Loucy (cell line): ENCODE measurements around the gene PDYN.

Experiments used
- H2AFZ ChIP-seq: fragments of 200-600 bp; sonication (generic); 2 replicates; pipeline ENCODE4 v1.6.0; 2016; ENCODE audit warnings: antibody characterized with exemption, mild to moderate bottlenecking, low read length, moderate library complexity
- H3F3A ChIP-seq: fragments of 200-600 bp; 2 replicates; pipeline ENCODE4 v1.6.0; 2016; ENCODE audit warnings: antibody characterized with exemption, low read depth, mild to moderate bottlenecking
- H3K27me3 ChIP-seq: fragments of 200-600 bp; sonication (generic); 2 replicates; pipeline ENCODE4 v1.6.1; 2014; ENCODE audit warnings: low read length, mild to moderate bottlenecking; ENCODE audit not compliant: insufficient read depth, poor library complexity, severe bottlenecking
- H3K36me3 ChIP-seq: fragments of 200-600 bp; sonication (generic); 2 replicates; pipeline ENCODE4 v1.6.1; 2016; ENCODE audit warnings: low read length; ENCODE audit not compliant: insufficient read depth
- H3K4me1 ChIP-seq: fragments of 200-600 bp; sonication (generic); 2 replicates; pipeline ENCODE4 v1.5.1; 2014; ENCODE audit warnings: low read length, mild to moderate bottlenecking; ENCODE audit not compliant: insufficient read depth, poor library complexity, severe bottlenecking
- H3K4me2 ChIP-seq: fragments of 200-600 bp; sonication (generic); 2 replicates; pipeline ENCODE4 v1.6.0; 2014; ENCODE audit warnings: antibody characterized with exemption, low read length, low read depth, mild to moderate bottlenecking; ENCODE audit not compliant: poor library complexity, severe bottlenecking
- H3K4me3 ChIP-seq: fragments of 200-600 bp; sonication (generic); 2 replicates; pipeline ENCODE4 v1.5.1; 2014; ENCODE audit warnings: low read length, mild to moderate bottlenecking, mixed read lengths; ENCODE audit not compliant: poor library complexity, severe bottlenecking
- H3K79me2 ChIP-seq: fragments of 200-600 bp; sonication (generic); 2 replicates; pipeline ENCODE4 v1.6.1; 2014; ENCODE audit warnings: low read length; ENCODE audit not compliant: insufficient read depth
- H3K9ac ChIP-seq: fragments of 200-600 bp; sonication (generic); 2 replicates; pipeline ENCODE4 v1.6.0; 2014; ENCODE audit warnings: mild to moderate bottlenecking, low read depth, low read length, moderate library complexity; ENCODE audit not compliant: poor library complexity, severe bottlenecking
- H3K9me2 ChIP-seq: fragments of 200-600 bp; sonication (generic); replicated peaks from 2 replicates; pipeline ENCODE4 v1.6.1; 2016; ENCODE audit warnings: low read depth, low read length, mixed read lengths
- H3K9me3 ChIP-seq: fragments of 200-600 bp; sonication (generic); 2 replicates; pipeline ENCODE4 v1.6.1; 2014; ENCODE audit warnings: mild to moderate bottlenecking, antibody characterized with exemption, low read length, low read depth; ENCODE audit not compliant: insufficient read depth
- H4K20me1 ChIP-seq: fragments of 200-600 bp; sonication (generic); 2 replicates; pipeline ENCODE4 v1.6.0; 2014; ENCODE audit warnings: antibody characterized with exemption, low read length, mild to moderate bottlenecking; ENCODE audit not compliant: insufficient read depth, poor library complexity, severe bottlenecking
- EZH2phosphoT487 ChIP-seq: fragments of 200-600 bp; IDR thresholded peaks from 2 replicates; pipeline ENCODE4 v1.6.1; 2018; ENCODE audit warnings: antibody characterized with exemption, mild to moderate bottlenecking, moderate library complexity, borderline replicate concordance
- TF ChIP-seq, protein P1 (sequence below): fragments of 200-600 bp; sonication (generic); conservative IDR thresholded peaks from 2 replicates; pipeline ENCODE4 v1.5.1; 2014; ENCODE audit warnings: mild to moderate bottlenecking, antibody characterized with exemption, low read length

Gene PDYN

DNA sequence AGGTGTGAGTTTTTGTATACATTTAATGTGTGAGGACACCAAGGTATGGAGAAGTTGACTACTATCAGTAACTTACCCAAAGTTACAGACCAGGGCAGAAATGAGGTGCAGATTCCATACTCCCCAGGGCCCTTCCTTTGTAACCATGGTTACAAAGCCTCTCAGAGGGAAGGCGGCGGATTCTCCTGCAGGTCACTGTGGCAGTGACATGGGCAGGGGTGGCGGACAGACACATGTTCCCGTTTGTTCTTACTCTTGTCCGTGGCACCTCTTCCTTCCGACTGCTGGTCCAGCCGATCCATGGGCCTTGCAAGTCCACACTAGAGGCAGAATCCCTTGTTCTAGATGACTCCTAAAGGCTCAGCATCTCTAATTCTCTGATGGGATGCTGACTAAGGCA is 43.0 kb downstream of the PDYN start:
- Histone ChIP-seq H3K9me2 (no peaks in the 10 kb centered on the region), H3K79me2 (no peaks in the 10 kb centered on the region), H3K4me3 (no peak overlapping the region), H3K36me3 (no peaks in the 10 kb centered on the region), H3K9ac (no peak overlapping the region), H3K4me1 (no peaks in the 10 kb centered on the region), H3K4me2 (no peak overlapping the region), H4K20me1 (no peaks in the 10 kb centered on the region), H2AFZ (no peak overlapping the region), H3K9me3 (no peaks in the 10 kb centered on the region), H3F3A (no peaks in the 10 kb centered on the region), H3K27me3 (no peaks in the 10 kb centered on the region)
- TF ChIP-seq EZH2phosphoT487, result no peak
- TF ChIP-seq, protein P1, sequence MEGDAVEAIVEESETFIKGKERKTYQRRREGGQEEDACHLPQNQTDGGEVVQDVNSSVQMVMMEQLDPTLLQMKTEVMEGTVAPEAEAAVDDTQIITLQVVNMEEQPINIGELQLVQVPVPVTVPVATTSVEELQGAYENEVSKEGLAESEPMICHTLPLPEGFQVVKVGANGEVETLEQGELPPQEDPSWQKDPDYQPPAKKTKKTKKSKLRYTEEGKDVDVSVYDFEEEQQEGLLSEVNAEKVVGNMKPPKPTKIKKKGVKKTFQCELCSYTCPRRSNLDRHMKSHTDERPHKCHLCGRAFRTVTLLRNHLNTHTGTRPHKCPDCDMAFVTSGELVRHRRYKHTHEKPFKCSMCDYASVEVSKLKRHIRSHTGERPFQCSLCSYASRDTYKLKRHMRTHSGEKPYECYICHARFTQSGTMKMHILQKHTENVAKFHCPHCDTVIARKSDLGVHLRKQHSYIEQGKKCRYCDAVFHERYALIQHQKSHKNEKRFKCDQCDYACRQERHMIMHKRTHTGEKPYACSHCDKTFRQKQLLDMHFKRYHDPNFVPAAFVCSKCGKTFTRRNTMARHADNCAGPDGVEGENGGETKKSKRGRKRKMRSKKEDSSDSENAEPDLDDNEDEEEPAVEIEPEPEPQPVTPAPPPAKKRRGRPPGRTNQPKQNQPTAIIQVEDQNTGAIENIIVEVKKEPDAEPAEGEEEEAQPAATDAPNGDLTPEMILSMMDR, result no peak

DNA sequence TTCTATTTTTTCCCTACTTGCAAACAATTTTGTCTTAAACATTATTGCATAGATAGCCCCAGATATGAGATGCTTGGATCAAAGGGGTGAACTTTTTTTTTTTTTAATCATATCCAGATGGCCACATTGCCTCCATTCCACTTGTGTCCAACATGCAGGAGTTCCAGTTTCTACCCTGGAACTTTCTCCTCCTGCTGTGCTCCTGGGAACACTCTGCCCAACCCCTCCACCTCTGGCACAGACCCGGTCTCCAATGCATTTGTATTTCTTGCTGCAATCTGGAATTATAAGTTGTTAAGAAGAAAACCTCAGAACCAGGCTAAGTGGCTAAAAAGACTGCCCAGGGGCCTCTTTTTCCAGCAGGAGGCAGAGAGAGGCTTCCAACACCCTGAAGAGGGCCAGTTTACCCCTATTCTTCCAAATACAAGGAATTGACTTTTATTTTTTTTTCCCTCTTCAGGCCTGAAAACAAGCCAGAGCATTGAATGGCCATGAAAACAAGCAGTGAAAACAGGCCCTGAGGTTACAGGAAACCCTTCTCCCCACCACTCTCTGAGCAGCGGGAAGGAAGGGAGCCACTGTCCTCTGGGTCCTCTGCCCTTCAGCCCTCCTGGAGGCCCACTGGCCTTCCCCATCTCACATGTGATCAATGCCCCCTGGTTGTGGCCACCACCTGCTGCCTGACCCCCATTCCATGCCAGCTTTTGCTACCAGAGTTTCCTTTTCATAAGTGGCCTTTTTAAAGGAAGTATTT is 44.3 kb downstream of the PDYN start:
- H3K79me2 ChIP-seq, result no peaks in the 10 kb centered on the region
- no peak for TF ChIP-seq EZH2phosphoT487
- TF ChIP-seq, protein P1, result no peak
- H3K27me3 ChIP-seq, result no peaks in the 10 kb centered on the region
- no peak overlapping the region for H3K4me2 ChIP-seq
- no peak overlapping the region for H3K9ac ChIP-seq
- H3K4me1 ChIP-seq, result no peaks in the 10 kb centered on the region
- no peak overlapping the region; the same call in 1 of the 2 replicates for H2AFZ ChIP-seq
- no peak overlapping the region for H3K4me3 ChIP-seq
- no peaks in the 10 kb centered on the region for H3K36me3 ChIP-seq
- H3K9me2 ChIP-seq, result no peaks in the 10 kb centered on the region
- no peaks in the 10 kb centered on the region for H3F3A ChIP-seq
- H4K20me1 ChIP-seq, result no peaks in the 10 kb centered on the region
- no peaks in the 10 kb centered on the region for H3K9me3 ChIP-seq

DNA sequence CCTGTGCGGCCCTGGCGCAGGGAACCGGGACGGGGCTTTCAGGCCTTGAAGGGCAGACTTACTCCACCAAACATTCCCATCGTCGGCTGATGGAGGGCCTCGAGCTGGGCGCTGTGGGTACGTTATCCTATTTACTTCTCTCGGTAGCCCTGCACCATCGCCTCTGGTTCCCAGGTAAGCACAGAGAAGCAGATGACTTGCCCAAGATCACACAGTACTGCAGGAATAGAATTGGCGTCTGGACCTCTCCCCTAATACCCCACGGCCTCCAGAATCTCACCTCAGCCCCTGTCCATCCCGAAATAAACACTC is 46.4 kb downstream of the PDYN start:
- Histone ChIP-seq H3K36me3 (no peaks in the 10 kb centered on the region), H3K4me2 (no peak overlapping the region), H3F3A (no peaks in the 10 kb centered on the region), H3K9me2 (no peaks in the 10 kb centered on the region), H4K20me1 (no peaks in the 10 kb centered on the region), H3K9ac (no peak overlapping the region), H3K79me2 (no peaks in the 10 kb centered on the region), H3K4me3 (no peak overlapping the region), H3K9me3 (no peaks in the 10 kb centered on the region), H2AFZ (no peak overlapping the region), H3K4me1 (no peaks in the 10 kb centered on the region), H3K27me3 (no peaks in the 10 kb centered on the region)
- TF ChIP-seq EZH2phosphoT487, result no peak
